Smooth muscle cell (in vitro differentiated cells): ENCODE results near the gene NSG1. TPM values are rescaled to one million over a fixed set of nuclear protein-coding genes. Genes with fewer than 3 reads are reported as not detected.

Experiments used
- DNase-seq: peaks from one replicate; lab custom pipeline; 2025; ENCODE audit not compliant: unreplicated experiment; lab: John Stamatoyannopoulos, UW
- H2AFZ ChIP-seq: fragments of 200-600 bp; sonication (generic); 2 replicates; pipeline ENCODE4 v1.6.0; 2016; ENCODE audit warnings: antibody characterized with exemption, low read depth, mild to moderate bottlenecking
- H3F3A ChIP-seq: fragments of 200-600 bp; sonication (generic); 2 replicates; pipeline ENCODE4 v1.6.0; 2017; ENCODE audit warnings: antibody characterized with exemption, low read depth
- H3K27ac ChIP-seq: fragments of 200-600 bp; sonication (generic); 2 replicates; pipeline ENCODE4 v1.5.1; 2016; ENCODE audit warnings: low read depth, mild to moderate bottlenecking
- H3K27me3 ChIP-seq: fragments of 200-600 bp; sonication (generic); 2 replicates; pipeline ENCODE4 v1.6.1; 2016; ENCODE audit warnings: low read depth, mild to moderate bottlenecking
- H3K36me3 ChIP-seq: fragments of 200-600 bp; sonication (generic); 2 replicates; pipeline ENCODE4 v1.5.1; 2016; ENCODE audit warnings: low read depth
- H3K4me1 ChIP-seq: fragments of 200-600 bp; sonication (generic); 2 replicates; pipeline ENCODE4 v1.5.1; 2016; ENCODE audit warnings: low read depth
- H3K4me2 ChIP-seq: fragments of 200-600 bp; sonication (generic); 2 replicates; pipeline ENCODE4 v1.6.0; 2016; ENCODE audit warnings: mild to moderate bottlenecking
- H3K4me3 ChIP-seq: fragments of 200-600 bp; sonication (generic); 2 replicates; pipeline ENCODE4 v1.5.1; 2016; ENCODE audit warnings: mild to moderate bottlenecking
- H3K79me2 ChIP-seq: fragments of 200-600 bp; sonication (generic); 2 replicates; pipeline ENCODE4 v1.6.0; 2016; ENCODE audit warnings: low read depth, mild to moderate bottlenecking
- H3K9ac ChIP-seq: fragments of 200-600 bp; sonication (generic); 2 replicates; pipeline ENCODE4 v1.6.0; 2016; ENCODE audit warnings: low read depth
- H3K9me3 ChIP-seq: fragments of 200-600 bp; sonication (generic); replicated peaks from 2 replicates; pipeline ENCODE4 v1.5.1; 2016; ENCODE audit warnings: low read depth
- H4K20me1 ChIP-seq: fragments of 200-600 bp; sonication (generic); 2 replicates; pipeline ENCODE4 v1.6.0; 2016; ENCODE audit warnings: low read depth
- WGBS: methylation state at CpG from one replicate; pipeline ENCODE4 v1.1.7; 2016; ENCODE audit warnings: low lambda C conversion rate; 5-methylcytosine and 5-hydroxymethylcytosine counted together
- polyA plus RNA-seq: library from polyadenylated mRNA; unstranded; fragments of >200 nt; fragmentation: Nextera tagmentation; extraction: Ambion mirVana; gene quantifications from 2 replicates; pipeline ENCODE4 v1.2.1, GENCODE V29; 2016
- total RNA-seq: library from RNA; depleted of rRNA; stranded (reverse); fragments of >200 nt; gene quantifications from 2 replicates; pipeline ENCODE4 v1.2.3, GENCODE V29; 2014
- TF ChIP-seq, protein P1 (sequence below): fragments of 200-600 bp; sonication (generic); IDR thresholded peaks from 2 replicates; pipeline ENCODE4 v1.5.1; 2017; ENCODE audit warnings: borderline replicate concordance, mild to moderate bottlenecking, antibody characterized with exemption; ENCODE audit not compliant: insufficient read depth, poor library complexity, severe bottlenecking

The NSG1 gene
- total and polyA plus RNA-seq, 2 experiments from 2014 or later, result 8.4 to 11.4 TPM

GRCh38 chr4:4396628-4397440 is 9.9 kb downstream of the NSG1 start:
- Histone ChIP-seq H2AFZ (no peak overlapping the region), H3K9ac (no peak overlapping the region), H3K4me1 (no peaks in the 10 kb centered on the region), H3K9me3 (no peaks in the 10 kb centered on the region), H3F3A (peaks cover 5% of the 10 kb centered on the region), H3K27ac (no peak overlapping the region), H3K36me3 (no peaks in the 10 kb centered on the region), H3K4me3 (no peak overlapping the region), H3K27me3 (no peaks in the 10 kb centered on the region), H4K20me1 (no peaks in the 10 kb centered on the region), H3K4me2 (peak overlapping the region; percentile 39), H3K79me2 (no peaks in the 10 kb centered on the region)
- 58% methylated on average over 19 of the region's 19 CpGs for WGBS
- no peak for DNase-seq
- TF ChIP-seq, protein P1, sequence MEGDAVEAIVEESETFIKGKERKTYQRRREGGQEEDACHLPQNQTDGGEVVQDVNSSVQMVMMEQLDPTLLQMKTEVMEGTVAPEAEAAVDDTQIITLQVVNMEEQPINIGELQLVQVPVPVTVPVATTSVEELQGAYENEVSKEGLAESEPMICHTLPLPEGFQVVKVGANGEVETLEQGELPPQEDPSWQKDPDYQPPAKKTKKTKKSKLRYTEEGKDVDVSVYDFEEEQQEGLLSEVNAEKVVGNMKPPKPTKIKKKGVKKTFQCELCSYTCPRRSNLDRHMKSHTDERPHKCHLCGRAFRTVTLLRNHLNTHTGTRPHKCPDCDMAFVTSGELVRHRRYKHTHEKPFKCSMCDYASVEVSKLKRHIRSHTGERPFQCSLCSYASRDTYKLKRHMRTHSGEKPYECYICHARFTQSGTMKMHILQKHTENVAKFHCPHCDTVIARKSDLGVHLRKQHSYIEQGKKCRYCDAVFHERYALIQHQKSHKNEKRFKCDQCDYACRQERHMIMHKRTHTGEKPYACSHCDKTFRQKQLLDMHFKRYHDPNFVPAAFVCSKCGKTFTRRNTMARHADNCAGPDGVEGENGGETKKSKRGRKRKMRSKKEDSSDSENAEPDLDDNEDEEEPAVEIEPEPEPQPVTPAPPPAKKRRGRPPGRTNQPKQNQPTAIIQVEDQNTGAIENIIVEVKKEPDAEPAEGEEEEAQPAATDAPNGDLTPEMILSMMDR, result no peak

DNA sequence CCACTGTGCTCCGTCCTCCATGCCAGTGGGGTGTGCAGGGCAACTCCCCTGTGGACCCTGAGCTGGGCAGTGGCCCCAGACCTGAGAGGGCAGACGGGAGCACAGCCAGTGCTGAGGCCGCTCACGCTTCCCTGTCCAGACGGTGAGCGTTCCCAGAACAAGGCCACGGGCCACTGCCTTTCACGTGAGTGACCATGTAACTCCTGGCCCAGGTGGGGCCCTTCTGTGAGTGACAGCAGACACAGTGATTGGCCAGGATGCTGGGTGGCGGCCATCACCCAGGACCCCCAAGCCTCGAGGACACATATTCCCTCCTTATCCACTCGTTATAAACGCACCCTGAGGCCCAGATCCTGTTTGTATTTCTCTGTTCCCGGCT is 10.5 kb downstream of the NSG1 start:
- Histone ChIP-seq H2AFZ (no peak overlapping the region), H3F3A (peaks cover 5% of the 10 kb centered on the region), H3K4me2 (no peak overlapping the region), H3K9me3 (no peaks in the 10 kb centered on the region), H3K4me1 (no peaks in the 10 kb centered on the region), H3K9ac (no peak overlapping the region), H3K27ac (no peak overlapping the region), H4K20me1 (no peaks in the 10 kb centered on the region), H3K36me3 (no peaks in the 10 kb centered on the region), H3K4me3 (no peak overlapping the region), H3K27me3 (no peaks in the 10 kb centered on the region), H3K79me2 (no peaks in the 10 kb centered on the region)
- TF ChIP-seq, protein P1, result no peak
- no peak for DNase-seq
- WGBS, result 92% methylated on average over 13 of the region's 13 CpGs

DNA sequence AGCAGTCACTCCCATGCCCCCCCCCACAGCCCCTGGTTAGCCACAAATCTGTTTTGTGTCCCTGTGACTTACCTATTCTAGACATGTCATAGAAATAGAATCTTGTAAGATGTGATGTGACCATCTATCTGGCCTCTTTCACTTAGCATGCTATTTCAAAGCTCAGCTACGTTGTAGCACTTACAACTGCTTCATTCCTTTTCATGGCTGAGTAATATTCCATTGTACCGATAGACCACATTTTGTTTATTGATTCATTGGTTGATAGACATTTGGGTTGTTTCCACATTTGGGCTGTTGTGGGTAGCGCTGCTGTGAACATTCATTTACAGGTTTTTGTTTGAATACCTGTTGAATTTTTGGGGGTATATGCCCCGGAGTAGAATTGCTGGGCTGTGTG is 11.5 kb downstream of the NSG1 start:
- no peaks in the 10 kb centered on the region for H3K9me3 ChIP-seq
- H3K4me2 ChIP-seq, result no peak overlapping the region
- whole genome bisulfite sequencing, result 67% methylated on average over 4 of the region's 4 CpGs
- no peaks in the 10 kb centered on the region for H4K20me1 ChIP-seq
- no peak overlapping the region for H2AFZ ChIP-seq
- H3K9ac ChIP-seq, result no peak overlapping the region
- DNase-seq, result no peak
- H3K4me1 ChIP-seq, result no peaks in the 10 kb centered on the region
- no peak overlapping the region for H3K4me3 ChIP-seq
- H3K79me2 ChIP-seq, result no peaks in the 10 kb centered on the region
- no peak overlapping the region for H3K27ac ChIP-seq
- no peaks in the 10 kb centered on the region for H3K36me3 ChIP-seq
- H3K27me3 ChIP-seq, result no peaks in the 10 kb centered on the region
- TF ChIP-seq, protein P1, result no peak
- H3F3A ChIP-seq, result peaks cover 5% of the 10 kb centered on the region

GRCh38 chr4:4401036-4401435 is 14.1 kb downstream of the NSG1 start:
- no peak for DNase-seq
- H3K9ac ChIP-seq, result no peak overlapping the region
- no peak overlapping the region for H3K4me3 ChIP-seq
- H3F3A ChIP-seq, result peaks cover 5% of the 10 kb centered on the region
- H3K4me1 ChIP-seq, result no peaks in the 10 kb centered on the region
- no peaks in the 10 kb centered on the region for H3K36me3 ChIP-seq
- no peak overlapping the region for H2AFZ ChIP-seq
- no peaks in the 10 kb centered on the region for H3K27me3 ChIP-seq
- H4K20me1 ChIP-seq, result no peaks in the 10 kb centered on the region
- TF ChIP-seq, protein P1, result no peak
- H3K27ac ChIP-seq, result no peak overlapping the region
- H3K9me3 ChIP-seq, result no peaks in the 10 kb centered on the region
- WGBS, result 83% methylated on average over 7 of the region's 7 CpGs
- H3K79me2 ChIP-seq, result no peaks in the 10 kb centered on the region
- H3K4me2 ChIP-seq, result no peak overlapping the region
